ENCODE measurements around the gene LAMA3. TPM values are rescaled to one million over a fixed set of nuclear protein-coding genes. Genes with fewer than 3 reads are reported as not detected.
"Not testable (repeated sequence)": the region's sequence is repeated elsewhere in the genome, so short reads cannot be mapped to it uniquely, and the experiment has no call there.

The LAMA3 gene
- total RNA-seq, 1 donor from 2014 or later: 1.5 TPM

GRCh38 chr18:23704806-23705205 lies 15.6 kb downstream of the LAMA3 start:
- no peak for ATAC-seq

GRCh38 chr18:23706971-23707640 lies 17.9 kb downstream of the LAMA3 start:
- no peak for DNase-seq (ENCODE audit: low spot score)

More at GRCh38 chr18:23704806-23705205, 15.6 kb downstream of the LAMA3 start:
- DNase-seq (ENCODE audit: low spot score): no peak

GRCh38 chr18:23710068-23710527 lies 20.8 kb downstream of the LAMA3 start:
- ATAC-seq (no peak), DNase-seq (ENCODE audit: low spot score) (no peak)

More at GRCh38 chr18:23706971-23707640, 17.9 kb downstream of the LAMA3 start:
- no peak for ATAC-seq

DNA sequence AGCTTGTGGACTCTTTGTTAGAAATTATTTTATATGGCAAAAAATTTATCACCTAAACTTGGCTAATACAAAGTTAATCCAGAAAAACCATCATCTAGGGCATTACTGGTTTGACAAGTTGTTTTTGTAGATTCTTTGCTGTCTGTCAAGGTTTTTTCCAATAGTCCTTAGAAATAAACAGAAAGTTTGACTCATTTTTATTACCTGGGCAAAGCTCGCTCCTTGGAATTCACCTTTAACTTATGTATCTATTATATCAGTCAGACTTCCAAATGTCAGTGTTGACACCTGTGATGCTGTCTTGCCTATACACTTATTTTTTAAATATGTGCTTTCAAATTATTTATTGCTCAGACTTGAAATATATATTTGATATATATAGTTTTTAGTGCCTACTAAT lies 21.7 kb downstream of the LAMA3 start:
- DNase-seq (ENCODE audit: low spot score) (no peak), ATAC-seq (no peak)

DNA sequence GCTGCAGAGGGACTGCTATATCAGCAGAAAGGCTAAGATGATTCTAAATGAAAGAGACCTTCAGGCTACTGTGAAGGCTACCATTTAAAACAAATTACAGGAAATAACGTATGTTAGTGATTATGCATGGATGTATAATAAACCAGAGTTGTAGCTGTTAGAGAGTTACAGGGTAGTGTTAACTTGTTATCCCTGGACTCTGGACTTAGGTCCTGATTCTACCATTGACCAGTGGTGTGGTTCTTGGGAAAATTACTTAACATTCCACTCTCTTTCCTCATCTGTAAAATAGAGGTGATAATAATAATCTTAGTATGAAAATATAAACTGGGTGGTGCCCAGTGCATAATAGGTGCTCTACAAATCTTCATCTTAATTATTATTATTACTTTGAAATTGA lies 22.2 kb downstream of the LAMA3 start:
- ATAC-seq (peak; percentile 48), DNase-seq (ENCODE audit: low spot score) (no peak)

GRCh38 chr18:23712445-23712844 lies 23.2 kb downstream of the LAMA3 start:
- ATAC-seq: no peak

GRCh38 chr18:23714576-23714975 lies 25.3 kb downstream of the LAMA3 start:
- no peak for ATAC-seq

More at GRCh38 chr18:23712445-23712844, 23.2 kb downstream of the LAMA3 start:
- no peak for DNase-seq (ENCODE audit: low spot score)

DNA sequence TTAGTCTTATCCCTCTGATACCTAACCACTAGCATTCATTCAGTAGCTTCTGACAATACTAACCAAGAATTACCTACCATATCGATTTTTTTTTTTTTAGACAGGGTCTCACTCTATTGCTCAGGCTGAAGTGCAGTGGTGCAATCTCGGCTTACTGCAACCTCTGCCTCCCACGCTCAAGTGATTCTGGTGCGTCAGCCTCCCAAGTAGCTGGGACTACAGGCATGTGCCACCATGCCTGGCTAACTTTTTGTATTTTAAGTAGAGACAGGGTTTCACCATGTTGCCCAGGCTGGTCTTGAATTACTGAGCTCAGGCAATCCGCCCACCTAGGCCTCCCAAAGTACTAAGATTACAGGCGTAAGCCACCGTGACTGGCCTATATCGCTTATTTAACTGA lies 26.8 kb downstream of the LAMA3 start:
- ATAC-seq; DNase-seq (ENCODE audit: low spot score): not testable (repeated sequence)

More at GRCh38 chr18:23714576-23714975, 25.3 kb downstream of the LAMA3 start:
- DNase-seq (ENCODE audit: low spot score): no peak

- no peak for DNase-seq (ENCODE audit: low spot score)
- no peak for ATAC-seq
Observed at GRCh38 chr18:23716516-23716915, 27.3 kb downstream of the LAMA3 start.

GRCh38 chr18:23716966-23717365 lies 27.7 kb downstream of the LAMA3 start:
- DNase-seq (ENCODE audit: low spot score) (no peak), ATAC-seq (no peak)

- ATAC-seq (no peak), DNase-seq (ENCODE audit: low spot score) (no peak)
Observed at GRCh38 chr18:23718243-23718720, 29.0 kb downstream of the LAMA3 start.

GRCh38 chr18:23718731-23719130 lies 29.5 kb downstream of the LAMA3 start:
- DNase-seq (ENCODE audit: low spot score) (no peak), ATAC-seq (no peak)

- DNase-seq (ENCODE audit: low spot score): no peak
- ATAC-seq: no peak
Observed at GRCh38 chr18:23719634-23720201, 30.5 kb downstream of the LAMA3 start.

DNA sequence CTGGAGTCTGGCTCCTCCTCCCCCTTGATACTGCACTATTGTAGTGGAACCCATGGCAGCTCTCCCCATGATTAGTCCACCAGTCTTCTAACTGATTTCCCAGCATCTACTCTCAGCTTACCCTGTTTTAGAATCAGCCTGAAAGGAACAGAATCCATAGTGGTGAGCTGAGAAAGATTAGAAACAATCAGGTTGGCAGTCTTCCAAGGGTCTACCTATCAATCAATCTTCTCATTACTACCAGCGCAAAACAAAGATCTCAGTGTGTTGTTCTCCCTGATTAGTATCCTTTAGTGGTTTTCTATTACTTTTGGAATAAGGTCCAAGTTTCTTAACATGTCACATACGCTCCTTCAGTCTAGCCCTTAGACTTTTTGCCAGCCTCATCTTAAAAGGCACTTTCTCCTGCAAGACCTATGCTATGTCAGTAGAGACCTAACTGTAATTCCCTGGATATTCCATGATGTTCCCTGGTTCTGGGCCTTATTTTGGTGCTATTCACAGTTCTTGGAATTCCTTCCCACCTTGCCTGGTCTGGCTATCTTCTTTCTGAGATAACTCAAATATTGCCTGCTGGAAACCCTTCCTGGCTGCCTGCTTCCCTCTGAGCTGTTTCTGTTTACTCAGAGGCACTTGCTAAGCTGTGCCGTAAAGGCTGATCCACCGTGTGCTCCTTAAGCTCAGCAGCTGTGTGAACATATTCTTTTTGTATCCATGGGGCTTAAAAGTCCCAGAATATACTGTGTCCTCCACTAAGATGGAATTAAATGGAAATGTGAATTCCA lies 32.6 kb downstream of the LAMA3 start:
- ATAC-seq (no peak), DNase-seq (ENCODE audit: low spot score) (no peak)

DNA sequence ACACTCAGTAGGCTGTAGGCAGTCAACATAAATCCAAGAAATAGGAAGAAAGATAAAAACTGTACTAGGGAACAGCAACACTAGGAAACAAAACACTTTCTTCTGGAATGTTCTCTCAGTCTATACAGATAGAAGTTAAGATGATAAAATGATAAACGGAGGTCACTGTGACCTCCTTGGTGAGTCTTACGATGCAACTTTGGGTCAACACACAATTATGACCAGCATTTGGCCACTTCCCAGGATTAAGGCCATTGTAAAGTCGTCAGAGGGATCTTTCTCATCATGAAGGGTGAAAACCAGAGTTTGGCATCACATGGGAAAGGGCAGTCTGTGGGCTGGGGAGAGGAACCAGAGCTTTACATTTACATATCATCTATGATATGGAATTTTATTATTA lies 33.4 kb downstream of the LAMA3 start:
- ATAC-seq (no peak), DNase-seq (ENCODE audit: low spot score) (no peak)

GRCh38 chr18:23723121-23723520 lies 33.9 kb downstream of the LAMA3 start:
- no peak for ATAC-seq
- DNase-seq (ENCODE audit: low spot score): no peak

GRCh38 chr18:23724681-23725080 lies 35.4 kb downstream of the LAMA3 start:
- DNase-seq (ENCODE audit: low spot score) (no peak), ATAC-seq (no peak)

DNA sequence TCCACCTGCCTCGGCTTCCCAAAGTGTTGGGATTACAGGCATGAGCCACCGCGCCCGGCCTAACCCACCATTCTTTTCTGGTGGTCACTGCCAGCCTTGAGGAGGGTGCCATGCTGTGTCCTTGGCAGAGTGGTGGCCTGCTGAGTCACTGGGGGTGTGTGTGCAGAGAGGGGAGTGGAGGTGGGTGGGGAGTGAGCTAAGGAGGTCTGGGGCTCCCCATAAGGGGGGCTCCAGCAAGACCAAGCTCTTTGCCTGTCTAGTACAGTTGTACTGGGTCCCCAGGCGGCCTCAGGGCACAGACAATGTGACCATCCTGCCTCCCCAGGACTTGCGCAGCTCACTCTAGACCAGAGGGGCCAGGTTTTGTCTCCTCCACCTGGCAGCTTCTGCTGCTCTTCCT lies 36.1 kb downstream of the LAMA3 start:
- DNase-seq (ENCODE audit: low spot score) (no peak), ATAC-seq (no peak)

- ATAC-seq (no peak), DNase-seq (ENCODE audit: low spot score) (no peak)
Observed at GRCh38 chr18:23725827-23726661, 36.8 kb downstream of the LAMA3 start.

DNA sequence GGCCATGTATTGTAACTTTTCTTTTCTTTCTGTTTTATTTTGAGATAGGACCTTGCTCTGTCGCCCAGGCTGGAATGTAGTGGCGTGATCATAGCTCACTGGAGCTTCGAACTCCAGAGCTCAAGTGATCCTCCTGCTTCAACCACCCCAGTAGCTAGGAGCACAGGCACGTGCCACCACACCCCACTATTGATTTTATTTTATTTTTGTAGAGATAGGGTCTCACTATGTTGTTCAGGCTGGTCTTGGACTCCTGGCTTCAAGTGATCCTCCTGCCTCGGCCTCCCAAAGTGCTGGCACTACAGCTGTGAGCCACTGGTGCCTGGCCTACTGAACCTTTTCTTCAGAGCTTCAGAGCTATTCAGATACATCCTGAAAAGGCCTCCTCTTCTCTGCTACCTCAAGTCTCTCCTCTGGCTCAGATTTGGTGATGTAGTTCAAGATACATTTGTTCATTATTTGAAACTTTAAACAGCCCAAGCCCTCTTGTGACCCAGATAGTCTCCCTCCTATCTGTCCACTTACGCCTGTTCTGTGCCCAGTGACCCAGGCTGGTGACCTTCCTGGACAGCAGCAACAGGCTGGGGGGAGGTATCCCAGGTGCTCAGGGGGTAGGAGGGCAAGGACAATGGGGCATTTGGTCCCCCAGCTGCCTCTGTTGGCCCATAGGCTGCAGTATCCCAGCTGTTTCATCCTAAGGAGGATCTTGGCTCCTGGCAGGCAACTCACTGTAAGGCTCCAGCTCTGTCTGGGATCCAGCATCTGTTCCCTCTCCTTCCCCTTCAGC lies 38.6 kb downstream of the LAMA3 start:
- no peak for DNase-seq (ENCODE audit: low spot score)
- no peak for ATAC-seq
